ENCODE results near the gene XYLT1.

GRCh38 chr16:17360693-17361122 is 110.1 kb downstream of the XYLT1 start:
- TF ChIP-seq SREBF2 (CRISPR knock-in tag; IDR thresholded peaks at IDR 0.05): no peak
- no peak for TF ChIP-seq NFXL1 (CRISPR knock-in tag; IDR thresholded peaks at IDR 0.05)
- no peak for TF ChIP-seq UBTF (IDR thresholded peaks at IDR 0.05; ENCODE audit: borderline replicate concordance in 1 of 2, low read depth in 2 of 2, low read length in 2 of 2)

Measured in K562 (cell line).